Glomerular endothelial cell (primary cell): ENCODE measurements around the gene AACS. TPM values are rescaled to one million over a fixed set of nuclear protein-coding genes. Genes with fewer than 3 reads are reported as not detected.

Experiments used
- DNase-seq: peaks from one replicate; pipeline ENCODE4 v3.0.0-alpha.2; 2011; ENCODE audit warnings: low read depth, low spot score; ENCODE audit errors: extremely low read depth
- total RNA-seq: library from RNA; depleted of rRNA; stranded (reverse); fragments of >200 nt; gene quantifications from 2 replicates; pipeline ENCODE4 v1.2.3, GENCODE V29; 2015

AACS gene
- total RNA-seq, 1 donor from 2014 or later, result 23.3 TPM

DNA sequence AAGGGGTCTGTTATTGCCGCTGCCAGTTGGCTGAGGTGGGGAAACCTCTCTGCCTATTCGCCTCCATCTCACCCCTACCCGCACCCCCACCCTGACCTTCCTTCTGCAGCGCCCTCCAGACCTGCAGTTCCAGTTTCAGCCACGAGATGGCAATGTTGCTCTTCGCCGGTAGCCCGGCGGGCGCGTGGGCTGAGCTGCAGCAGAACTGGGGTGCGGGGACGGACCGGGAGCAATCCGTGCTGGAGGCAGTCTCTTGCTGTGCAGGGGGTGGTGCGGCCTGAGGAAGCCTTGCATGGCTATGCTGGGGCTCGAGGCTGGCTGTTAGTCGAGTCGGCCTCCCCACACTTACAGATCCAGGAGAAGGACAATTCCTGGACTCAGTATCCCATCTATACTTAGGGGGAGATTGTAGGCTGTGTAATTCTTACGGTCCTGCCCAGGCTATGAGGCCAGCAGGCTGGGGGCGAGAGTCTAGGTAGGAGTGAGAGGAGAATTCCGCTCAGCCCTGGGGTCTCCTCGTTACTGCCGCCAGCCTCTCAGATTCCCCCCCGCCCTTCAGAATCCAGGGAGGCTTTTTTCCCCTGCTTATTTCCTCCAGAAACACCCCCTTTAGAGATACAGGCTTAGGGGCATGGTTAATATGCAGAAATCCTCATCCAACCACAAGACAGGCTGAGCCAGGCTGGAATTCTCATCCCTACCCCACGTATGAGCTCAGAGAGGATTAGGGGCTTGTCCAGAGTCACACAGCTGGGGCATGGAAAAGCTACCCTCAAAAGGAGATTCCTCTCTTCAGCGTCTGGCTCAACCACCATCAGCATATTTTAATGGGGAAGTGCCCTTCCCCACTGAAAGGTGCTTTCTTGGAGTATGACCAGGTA is 118.2 kb downstream of the AACS start:
- DNase-seq, result no peak

DNA sequence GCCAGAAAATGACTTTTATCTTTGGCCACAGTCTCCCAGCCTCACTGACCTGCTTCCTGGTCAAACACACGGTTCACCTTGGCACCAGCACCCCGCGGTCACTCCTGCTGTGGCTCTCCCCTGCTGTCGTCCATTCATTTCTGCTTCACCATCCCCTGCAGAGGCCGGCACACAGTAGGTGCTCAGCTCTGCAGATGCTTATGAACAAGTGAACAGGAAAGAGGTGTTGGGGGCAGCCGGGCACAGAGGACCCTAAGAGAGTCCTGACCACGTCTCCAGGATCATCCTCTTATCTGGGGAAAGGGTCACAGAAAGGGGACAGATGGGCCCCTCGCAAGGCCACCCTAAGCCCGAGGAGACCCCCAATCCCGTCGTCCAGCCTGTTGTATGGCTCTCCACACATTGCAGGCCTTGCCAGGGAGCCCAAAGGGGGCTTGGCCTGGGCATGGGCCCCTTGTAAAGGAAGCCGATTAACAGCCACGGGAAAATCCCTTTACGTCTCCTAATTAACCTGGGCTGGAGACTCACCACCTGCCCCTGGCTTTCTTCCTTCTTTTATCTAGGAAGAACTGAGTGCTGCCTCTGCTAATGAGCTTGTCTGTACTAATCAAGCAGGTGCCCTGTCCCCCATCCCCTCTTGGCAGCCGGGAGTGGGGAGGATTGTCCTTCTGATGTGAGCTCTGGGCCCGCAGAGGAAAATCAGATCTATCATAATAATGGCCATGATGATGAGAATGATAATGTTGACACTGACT is 119.2 kb downstream of the AACS start:
- no peak for DNase-seq

DNA sequence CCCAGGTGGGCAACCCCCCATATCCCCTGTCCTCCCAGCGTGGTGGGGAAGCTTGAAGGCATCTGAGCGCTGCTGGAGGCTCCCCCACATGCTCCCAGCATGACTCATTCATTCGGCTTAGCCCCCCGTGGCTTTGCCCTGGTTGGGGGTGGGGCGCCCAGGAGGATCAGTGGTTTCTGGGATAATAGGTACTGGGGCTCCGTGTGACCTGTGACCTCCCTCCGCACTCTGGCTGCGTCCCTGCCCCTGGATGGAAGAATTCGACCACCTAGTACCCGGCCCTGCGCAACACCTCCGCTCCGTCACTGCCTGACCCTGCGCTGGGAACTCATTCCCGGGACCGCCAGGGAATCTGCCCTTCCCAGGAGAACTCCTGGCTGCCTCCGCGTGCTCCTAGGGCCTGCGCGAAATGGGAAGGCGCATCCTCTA is 120.1 kb downstream of the AACS start:
- no peak for DNase-seq

DNA sequence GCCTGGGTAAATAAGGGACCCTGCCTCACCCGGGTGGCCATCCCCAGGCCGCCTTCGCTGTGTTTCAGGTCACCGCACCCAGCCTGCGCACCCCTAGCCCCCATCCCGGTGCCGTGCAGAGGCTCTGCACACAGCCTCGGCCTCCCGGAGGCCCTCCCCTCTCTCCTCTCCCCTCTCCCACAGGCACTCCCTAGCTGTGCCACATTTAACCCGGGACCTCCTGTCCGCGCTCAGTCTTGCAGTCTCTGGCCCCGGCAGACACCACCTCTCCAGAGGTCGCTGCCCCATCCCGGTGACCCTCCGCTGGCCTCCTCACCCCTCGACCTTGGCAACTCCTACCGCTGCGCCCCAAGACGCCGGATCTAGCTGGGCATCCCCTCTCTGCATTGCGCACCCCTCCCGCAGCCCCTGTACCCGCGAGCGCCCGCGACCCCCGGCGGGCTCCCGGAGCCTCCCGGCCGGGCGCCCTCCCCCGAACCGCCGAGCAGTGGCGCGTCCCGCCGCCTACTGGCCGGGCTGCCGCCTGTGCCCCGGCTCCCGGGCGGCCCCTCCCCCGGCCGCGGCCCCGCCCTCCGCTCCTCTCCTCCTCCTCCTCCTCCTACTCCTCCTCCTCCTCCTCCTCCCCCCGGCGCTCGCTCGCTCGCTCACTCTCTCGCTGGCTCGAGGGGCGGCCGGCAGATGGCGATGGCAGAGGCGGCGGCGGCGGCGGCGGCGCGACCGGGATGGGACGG is 120.7 kb downstream of the AACS start, which contains the start of gene TMEM132B:
TMEM132B (plus strand) TSS at position 647 of the 731 bp plus-strand sequence.
- no peak for DNase-seq

DNA sequence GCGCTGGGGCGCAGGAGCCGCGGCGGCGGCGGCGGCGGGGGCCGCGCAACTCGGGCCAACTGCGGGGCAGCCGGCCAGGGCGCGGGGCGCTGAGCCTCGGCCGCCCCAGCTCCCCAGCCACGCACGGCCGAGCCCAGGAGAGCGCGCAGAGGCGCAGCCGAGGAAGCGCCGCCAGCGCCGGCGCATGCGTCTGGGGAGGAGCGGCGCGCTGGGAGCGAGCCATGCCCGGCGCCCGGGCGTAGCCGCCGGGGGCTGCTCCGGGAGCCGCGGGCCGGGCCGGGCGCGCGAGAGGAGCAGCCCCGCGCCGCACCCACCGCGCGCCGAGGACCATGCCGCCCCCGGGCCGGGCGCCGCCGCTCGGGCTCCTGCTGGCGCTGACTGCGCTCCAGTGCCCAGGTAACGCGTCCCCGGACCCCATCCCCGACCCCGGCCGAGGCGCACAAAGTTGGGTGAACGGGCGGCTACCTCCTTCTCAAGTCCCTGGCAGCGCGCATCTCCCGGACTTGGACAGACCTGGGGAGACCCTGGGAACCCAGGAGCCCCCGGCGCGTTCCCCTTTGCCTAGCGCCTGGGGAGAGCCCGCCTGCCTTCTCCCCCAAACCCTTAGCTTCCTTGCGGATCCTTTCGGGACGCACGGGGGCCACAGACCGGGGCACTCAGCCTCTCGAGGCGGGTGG is 121.4 kb downstream of the AACS start:
- no peak for DNase-seq

DNA sequence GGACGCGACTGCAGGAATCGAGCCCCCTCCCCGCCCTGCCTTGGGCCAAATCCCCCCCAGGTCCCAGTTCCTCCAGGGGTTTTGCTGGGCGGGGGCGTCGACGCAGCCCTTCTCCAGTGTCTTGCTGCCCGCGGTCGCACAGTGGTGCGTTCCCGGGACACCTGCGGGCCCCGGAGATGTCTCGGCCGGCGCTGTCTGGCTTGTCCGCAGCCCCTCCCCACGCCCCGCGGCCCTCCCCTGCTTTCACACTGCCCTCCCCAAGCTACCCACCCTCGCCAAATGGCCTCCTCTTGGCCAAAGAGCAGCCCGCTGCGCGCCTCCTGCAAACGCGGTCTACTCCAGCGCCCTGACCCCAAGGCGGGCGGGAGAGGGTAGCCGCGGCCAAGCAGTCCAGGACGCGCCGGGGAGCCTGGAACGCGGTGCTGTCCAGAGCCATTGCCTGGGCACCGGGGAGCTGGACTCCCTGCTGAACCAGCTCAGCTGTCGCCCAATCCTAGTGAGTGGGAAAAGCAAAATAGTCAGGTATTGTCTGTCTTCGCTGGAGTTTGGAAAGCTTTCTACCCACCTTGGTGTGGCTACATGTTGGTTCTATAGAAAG is 122.0 kb downstream of the AACS start:
- DNase-seq, result no peak

DNA sequence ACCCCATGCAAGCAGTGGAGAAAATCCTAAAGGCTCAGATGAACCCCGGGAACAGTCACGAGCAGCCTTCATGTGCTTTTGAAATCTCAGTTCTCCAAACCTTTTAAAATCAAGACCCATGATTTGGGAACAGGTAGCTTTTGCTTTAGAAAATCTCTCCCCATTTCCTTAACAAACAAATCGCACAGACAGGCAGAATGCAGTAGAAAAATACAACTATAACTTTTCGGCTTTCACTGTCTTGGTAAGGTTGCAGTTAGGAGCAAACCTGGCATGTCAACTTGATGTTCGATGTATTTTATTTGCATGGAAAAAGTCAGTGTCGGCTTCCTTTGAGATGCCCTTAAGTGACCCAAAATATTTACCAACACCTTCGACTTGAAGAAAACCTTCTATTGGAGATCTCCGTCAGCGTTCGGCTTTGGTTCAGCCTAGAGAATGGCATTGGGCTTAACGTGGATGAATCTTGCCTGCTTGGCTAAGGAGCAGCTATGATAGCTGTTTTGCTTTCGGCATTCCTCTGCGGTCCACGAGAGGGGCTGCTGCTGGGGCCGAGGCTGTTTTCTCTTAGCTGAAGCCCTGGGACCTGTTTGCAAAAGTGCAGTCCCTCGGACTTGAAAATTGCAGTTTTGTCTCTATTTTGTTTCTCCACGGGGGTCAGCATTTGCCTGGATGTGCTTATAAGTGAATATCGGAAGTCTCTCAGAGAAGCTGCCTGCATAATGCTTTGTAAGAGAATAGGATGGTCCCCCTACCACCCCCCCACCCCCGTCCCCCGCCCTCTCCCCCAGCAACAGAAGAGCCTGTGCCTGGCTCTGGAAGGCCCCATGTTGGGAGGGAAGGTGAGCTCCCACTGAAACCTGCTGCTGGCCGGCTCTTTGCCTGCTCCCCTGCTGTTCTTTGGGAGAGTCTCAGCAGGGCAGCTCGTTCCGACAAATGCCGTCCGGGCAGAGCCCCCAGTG is 122.8 kb downstream of the AACS start:
- DNase-seq, result no peak

DNA sequence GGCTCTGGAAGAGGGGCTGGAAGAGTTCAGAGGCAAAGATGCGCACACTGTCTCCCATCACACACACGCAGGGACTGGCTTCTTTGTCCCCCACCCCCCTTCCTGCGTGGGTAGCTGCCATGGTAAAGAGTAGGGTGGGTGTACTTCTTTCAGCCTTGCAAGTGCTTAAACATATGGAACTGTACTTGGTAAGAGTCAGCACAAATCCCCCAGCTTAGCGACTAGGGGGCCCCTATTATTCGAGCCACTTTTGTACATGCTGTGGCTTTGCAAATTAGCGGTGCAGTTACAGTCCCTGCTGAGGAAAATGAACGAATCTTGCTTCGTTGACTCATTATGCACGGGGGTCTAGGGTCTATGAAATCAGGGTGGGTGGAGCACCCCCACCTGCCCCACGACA is 123.8 kb downstream of the AACS start:
- DNase-seq, result no peak

DNA sequence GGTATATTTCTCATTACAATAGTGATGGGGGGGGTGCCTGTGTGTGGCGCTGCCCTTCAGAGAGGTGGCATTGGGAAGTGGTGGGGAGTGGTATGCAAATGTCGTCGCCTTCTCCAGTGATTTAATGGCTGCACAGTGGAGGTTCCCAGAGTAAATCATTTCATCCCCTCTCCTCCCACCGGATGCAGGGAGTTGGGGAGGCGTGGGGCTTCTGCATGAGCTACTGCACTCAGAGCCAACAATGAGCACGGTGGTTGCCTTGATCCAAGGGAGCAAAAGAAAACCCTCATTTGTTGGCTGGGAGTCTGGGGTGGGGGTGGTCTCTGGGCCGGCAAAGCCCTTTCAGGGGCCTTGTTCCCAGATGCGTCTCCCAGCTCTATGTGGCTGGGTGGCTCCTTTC is 124.3 kb downstream of the AACS start:
- no peak for DNase-seq

DNA sequence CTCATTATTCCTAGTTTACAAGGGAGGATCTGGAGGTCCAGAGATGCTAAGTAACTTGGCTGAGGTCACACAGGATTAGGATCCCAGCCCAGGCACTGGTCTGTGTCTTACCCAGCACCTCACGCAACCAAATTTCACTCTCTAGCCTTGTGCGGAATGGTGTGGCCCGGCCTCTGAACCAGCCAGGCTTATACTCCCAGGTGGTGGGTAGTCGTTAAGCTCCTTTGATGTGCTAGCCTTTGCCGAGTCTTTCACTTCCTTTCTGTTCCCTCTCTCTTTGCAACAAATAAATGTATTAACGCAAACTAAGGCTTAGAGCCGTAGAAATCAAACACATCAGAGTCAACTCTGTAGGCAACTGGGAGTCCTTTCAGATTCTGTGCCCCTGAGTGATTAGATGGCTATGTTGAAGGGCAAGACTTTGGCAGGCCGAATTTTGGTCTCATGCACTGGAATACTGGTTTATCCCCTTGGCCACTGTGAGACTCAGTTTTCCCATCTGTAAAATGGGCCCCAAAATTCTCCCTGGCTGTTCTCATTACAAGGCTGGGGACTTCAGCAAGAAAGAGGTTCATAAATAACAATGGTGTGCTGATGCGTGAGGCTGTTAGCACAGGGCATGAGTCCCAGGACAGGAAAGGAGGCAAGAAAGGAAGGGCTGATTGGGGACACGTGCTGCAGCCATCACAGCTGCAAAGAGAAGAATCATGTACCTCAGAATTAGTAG is 126.3 kb downstream of the AACS start:
- no peak for DNase-seq

DNA sequence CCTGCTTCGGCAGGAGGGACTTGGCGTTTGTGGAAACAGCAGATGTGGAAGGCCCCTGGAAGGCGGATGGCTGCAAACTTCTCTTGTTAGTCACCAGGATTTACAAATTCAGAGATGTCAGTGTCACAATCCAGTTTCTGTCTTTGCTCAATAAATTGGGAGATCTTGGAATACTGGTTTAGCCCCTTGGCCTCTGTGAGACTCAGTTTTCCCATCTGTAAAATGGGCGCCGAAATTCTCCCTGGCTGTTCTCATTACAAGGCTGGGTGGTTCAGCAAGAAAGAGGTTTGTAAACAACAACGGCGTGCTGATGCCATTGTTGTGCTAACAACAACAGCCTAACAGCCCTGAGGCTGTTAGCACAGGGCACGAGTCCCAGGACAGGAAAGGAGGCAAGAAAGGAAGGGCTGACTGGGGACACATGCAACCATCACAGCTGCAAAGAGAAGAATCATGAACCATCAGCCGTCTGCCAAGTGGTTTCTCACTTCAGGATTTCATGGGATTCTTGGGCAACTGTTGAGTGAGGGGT is 127.5 kb downstream of the AACS start:
- DNase-seq, result no peak

Other genes starting within 250 kb of the AACS start
- gene SCARB1, start 201.6 kb upstream of the AACS start, total RNA-seq, result 32.4 and 35.2 TPM in 2 replicates
- gene UBC, start 150.8 kb upstream of the AACS start, total RNA-seq, result 1,417 and 1,419 TPM in 2 replicates
- 10.1 and 16.6 TPM in 2 replicates for gene DHX37, start 76.3 kb upstream of the AACS start, total RNA-seq
- gene BRI3BP, start 71.8 kb upstream of the AACS start, total RNA-seq, result 4.0 and 5.5 TPM in 2 replicates
- 0.15 and 0.93 TPM in 2 replicates for gene TMEM132B, start 121.0 kb downstream of the AACS start, total RNA-seq